ENCODE data around the gene MGMT. TPM values are rescaled to one million over a fixed set of nuclear protein-coding genes. Genes with fewer than 3 reads are reported as not detected.

Gene MGMT
- total RNA-seq, 1 experiment from 2014 or later = 21.1 TPM

GRCh38 chr10:129631006-129631405 lies 164.0 kb downstream of the MGMT start:
- Histone ChIP-seq H3K4me3 (no peak overlapping the region), H3K9me3 (no peaks in the 10 kb centered on the region; the same call in 1 of the 2 replicates), H3K36me3 (no peaks in the 10 kb centered on the region), H3K27me3 (no peaks in the 10 kb centered on the region)
- DNase-seq = no peak

GRCh38 chr10:129631870-129632623 lies 165.0 kb downstream of the MGMT start:
- no peak overlapping the region for H3K4me3 ChIP-seq
- no peaks in the 10 kb centered on the region for H3K27me3 ChIP-seq
- DNase-seq = no peak
- H3K9me3 ChIP-seq = no peaks in the 10 kb centered on the region; the same call in 1 of the 2 replicates
- no peaks in the 10 kb centered on the region for H3K36me3 ChIP-seq

GRCh38 chr10:129637010-129637409 lies 170.0 kb downstream of the MGMT start:
- Histone ChIP-seq H3K4me3 (no peak overlapping the region), H3K9me3 (no peaks in the 10 kb centered on the region; the same call in 1 of the 2 replicates), H3K36me3 (no peaks in the 10 kb centered on the region), H3K27me3 (no peaks in the 10 kb centered on the region)
- no peak for DNase-seq

- no peaks in the 10 kb centered on the region; the same call in 1 of the 2 replicates for H3K9me3 ChIP-seq
- H3K36me3 ChIP-seq = no peaks in the 10 kb centered on the region
- no peak overlapping the region for H3K4me3 ChIP-seq
- DNase-seq = no peak
- H3K27me3 ChIP-seq = no peaks in the 10 kb centered on the region
Observed at GRCh38 chr10:129637846-129638245, 170.8 kb downstream of the MGMT start.

GRCh38 chr10:129641351-129641750 lies 174.3 kb downstream of the MGMT start:
- H3K36me3 ChIP-seq = no peaks in the 10 kb centered on the region
- no peaks in the 10 kb centered on the region for H3K27me3 ChIP-seq
- DNase-seq = no peak

GRCh38 chr10:129641982-129642381 lies 174.9 kb downstream of the MGMT start:
- no peak overlapping the region for H3K4me3 ChIP-seq

More at GRCh38 chr10:129641351-129641750, 174.3 kb downstream of the MGMT start:
- H3K4me3 ChIP-seq = no peak overlapping the region
- H3K9me3 ChIP-seq = no peaks in the 10 kb centered on the region

GRCh38 chr10:129642427-129642826 lies 175.4 kb downstream of the MGMT start:
- DNase-seq = no peak
- H3K9me3 ChIP-seq = no peaks in the 10 kb centered on the region

More at GRCh38 chr10:129641982-129642381, 174.9 kb downstream of the MGMT start:
- Histone ChIP-seq H3K9me3 (no peaks in the 10 kb centered on the region), H3K27me3 (no peaks in the 10 kb centered on the region), H3K36me3 (no peaks in the 10 kb centered on the region)
- DNase-seq = no peak

GRCh38 chr10:129643266-129643665 lies 176.2 kb downstream of the MGMT start:
- Histone ChIP-seq H3K4me3 (no peak overlapping the region), H3K36me3 (no peaks in the 10 kb centered on the region), H3K27me3 (no peaks in the 10 kb centered on the region), H3K9me3 (no peaks in the 10 kb centered on the region)
- DNase-seq = no peak

More at GRCh38 chr10:129642427-129642826, 175.4 kb downstream of the MGMT start:
- Histone ChIP-seq H3K36me3 (no peaks in the 10 kb centered on the region), H3K27me3 (no peaks in the 10 kb centered on the region), H3K4me3 (no peak overlapping the region)

- no peaks in the 10 kb centered on the region for H3K27me3 ChIP-seq
- no peaks in the 10 kb centered on the region for H3K9me3 ChIP-seq
- H3K4me3 ChIP-seq = no peak overlapping the region
- DNase-seq = no peak
- no peaks in the 10 kb centered on the region for H3K36me3 ChIP-seq
Observed at GRCh38 chr10:129645487-129645886, 178.4 kb downstream of the MGMT start.

- Histone ChIP-seq H3K27me3 (no peaks in the 10 kb centered on the region), H3K9me3 (no peaks in the 10 kb centered on the region), H3K4me3 (no peak overlapping the region), H3K36me3 (no peaks in the 10 kb centered on the region)
- DNase-seq = no peak
Observed at GRCh38 chr10:129646973-129647372, 179.9 kb downstream of the MGMT start.

- no peak for DNase-seq
- Histone ChIP-seq H3K9me3 (no peaks in the 10 kb centered on the region), H3K27me3 (no peaks in the 10 kb centered on the region), H3K4me3 (no peak overlapping the region), H3K36me3 (no peaks in the 10 kb centered on the region)
Observed at GRCh38 chr10:129647590-129647989, 180.5 kb downstream of the MGMT start.

GRCh38 chr10:129648856-129649255 lies 181.8 kb downstream of the MGMT start:
- no peaks in the 10 kb centered on the region for H3K9me3 ChIP-seq
- H3K36me3 ChIP-seq = no peaks in the 10 kb centered on the region
- no peaks in the 10 kb centered on the region for H3K27me3 ChIP-seq
- DNase-seq = no peak
- H3K4me3 ChIP-seq = no peak overlapping the region

- Histone ChIP-seq H3K27me3 (no peaks in the 10 kb centered on the region), H3K9me3 (no peaks in the 10 kb centered on the region), H3K36me3 (no peaks in the 10 kb centered on the region), H3K4me3 (no peak overlapping the region)
- DNase-seq = no peak
Observed at GRCh38 chr10:129652021-129652420, 185.0 kb downstream of the MGMT start.

- DNase-seq = no peak
Observed at GRCh38 chr10:129652521-129653201, 185.6 kb downstream of the MGMT start.

GRCh38 chr10:129653428-129653827 lies 186.4 kb downstream of the MGMT start:
- no peaks in the 10 kb centered on the region for H3K36me3 ChIP-seq
- H3K9me3 ChIP-seq = no peaks in the 10 kb centered on the region
- H3K4me3 ChIP-seq = no peak overlapping the region
- no peaks in the 10 kb centered on the region for H3K27me3 ChIP-seq
- no peak for DNase-seq

More at GRCh38 chr10:129652521-129653201, 185.6 kb downstream of the MGMT start:
- Histone ChIP-seq H3K36me3 (no peaks in the 10 kb centered on the region), H3K27me3 (no peaks in the 10 kb centered on the region), H3K9me3 (no peaks in the 10 kb centered on the region), H3K4me3 (no peak overlapping the region)

GRCh38 chr10:129653861-129654260 lies 186.8 kb downstream of the MGMT start:
- Histone ChIP-seq H3K36me3 (no peaks in the 10 kb centered on the region), H3K4me3 (no peak overlapping the region), H3K27me3 (no peaks in the 10 kb centered on the region), H3K9me3 (no peaks in the 10 kb centered on the region)
- DNase-seq = no peak

GRCh38 chr10:129654461-129654860 lies 187.4 kb downstream of the MGMT start:
- no peaks in the 10 kb centered on the region for H3K9me3 ChIP-seq
- no peak for DNase-seq

More at GRCh38 chr10:129654461-129654860, 187.4 kb downstream of the MGMT start:
- Histone ChIP-seq H3K27me3 (no peaks in the 10 kb centered on the region), H3K4me3 (no peak overlapping the region), H3K36me3 (no peaks in the 10 kb centered on the region)

All from MG63 (cell line).